ENCODE measurements around the gene OR52R1. TPM values are rescaled to one million over a fixed set of nuclear protein-coding genes. Genes with fewer than 3 reads are reported as not detected.

Gene OR52R1
- total and polyA plus RNA-seq, 10 of the 15 experiments (the other 5 are each of a cell fraction or from before 2014, with no cell fraction given), result not detected

DNA sequence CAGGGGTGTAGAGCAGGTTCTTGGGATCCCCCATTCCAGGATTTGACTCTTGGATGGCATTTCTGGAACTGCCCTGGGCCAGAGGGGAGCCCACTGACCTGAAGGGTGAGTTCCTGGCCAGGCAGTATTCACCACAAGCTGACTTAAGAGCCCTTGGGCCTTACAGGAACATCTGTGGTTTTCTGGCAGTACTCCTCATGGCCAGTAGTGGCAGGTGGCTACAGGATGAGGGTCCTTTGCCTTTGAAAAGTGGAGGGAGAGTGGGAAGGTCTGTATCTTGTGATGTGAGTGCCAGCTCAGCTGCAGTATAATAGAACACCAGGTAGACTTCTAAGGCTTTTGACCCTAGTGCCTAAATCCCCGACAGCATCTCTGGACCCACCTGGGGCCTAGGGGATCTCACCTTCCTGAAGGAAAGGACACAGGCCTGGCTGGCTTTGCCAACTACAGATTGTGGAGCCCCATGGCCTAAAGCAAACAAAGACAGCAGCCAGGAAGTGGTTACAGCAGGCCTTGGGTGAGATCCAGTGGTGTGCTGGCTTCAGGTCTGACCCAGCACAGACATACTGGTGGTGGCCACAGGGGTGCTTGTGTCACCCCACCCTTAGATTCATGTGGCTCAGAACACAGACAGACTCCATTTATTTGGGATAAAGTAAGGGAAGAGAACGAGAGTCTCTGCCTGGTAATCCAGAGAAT, 35.8 kb upstream of the OR52R1 start:
- intact Hi-C loops (cut with micrococcal nuclease; ENCODE audit: unreplicated experiment), result no loop called here
- RAD21 ChIA-PET (ENCODE audit: unreplicated experiment), result no interaction called here
- TF ChIP-seq, protein P1, sequence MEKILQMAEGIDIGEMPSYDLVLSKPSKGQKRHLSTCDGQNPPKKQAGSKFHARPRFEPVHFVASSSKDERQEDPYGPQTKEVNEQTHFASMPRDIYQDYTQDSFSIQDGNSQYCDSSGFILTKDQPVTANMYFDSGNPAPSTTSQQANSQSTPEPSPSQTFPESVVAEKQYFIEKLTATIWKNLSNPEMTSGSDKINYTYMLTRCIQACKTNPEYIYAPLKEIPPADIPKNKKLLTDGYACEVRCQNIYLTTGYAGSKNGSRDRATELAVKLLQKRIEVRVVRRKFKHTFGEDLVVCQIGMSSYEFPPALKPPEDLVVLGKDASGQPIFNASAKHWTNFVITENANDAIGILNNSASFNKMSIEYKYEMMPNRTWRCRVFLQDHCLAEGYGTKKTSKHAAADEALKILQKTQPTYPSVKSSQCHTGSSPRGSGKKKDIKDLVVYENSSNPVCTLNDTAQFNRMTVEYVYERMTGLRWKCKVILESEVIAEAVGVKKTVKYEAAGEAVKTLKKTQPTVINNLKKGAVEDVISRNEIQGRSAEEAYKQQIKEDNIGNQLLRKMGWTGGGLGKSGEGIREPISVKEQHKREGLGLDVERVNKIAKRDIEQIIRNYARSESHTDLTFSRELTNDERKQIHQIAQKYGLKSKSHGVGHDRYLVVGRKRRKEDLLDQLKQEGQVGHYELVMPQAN (conservative IDR thresholded peaks at IDR 0.05), result no peak
- TF ChIP-seq, protein P2, sequence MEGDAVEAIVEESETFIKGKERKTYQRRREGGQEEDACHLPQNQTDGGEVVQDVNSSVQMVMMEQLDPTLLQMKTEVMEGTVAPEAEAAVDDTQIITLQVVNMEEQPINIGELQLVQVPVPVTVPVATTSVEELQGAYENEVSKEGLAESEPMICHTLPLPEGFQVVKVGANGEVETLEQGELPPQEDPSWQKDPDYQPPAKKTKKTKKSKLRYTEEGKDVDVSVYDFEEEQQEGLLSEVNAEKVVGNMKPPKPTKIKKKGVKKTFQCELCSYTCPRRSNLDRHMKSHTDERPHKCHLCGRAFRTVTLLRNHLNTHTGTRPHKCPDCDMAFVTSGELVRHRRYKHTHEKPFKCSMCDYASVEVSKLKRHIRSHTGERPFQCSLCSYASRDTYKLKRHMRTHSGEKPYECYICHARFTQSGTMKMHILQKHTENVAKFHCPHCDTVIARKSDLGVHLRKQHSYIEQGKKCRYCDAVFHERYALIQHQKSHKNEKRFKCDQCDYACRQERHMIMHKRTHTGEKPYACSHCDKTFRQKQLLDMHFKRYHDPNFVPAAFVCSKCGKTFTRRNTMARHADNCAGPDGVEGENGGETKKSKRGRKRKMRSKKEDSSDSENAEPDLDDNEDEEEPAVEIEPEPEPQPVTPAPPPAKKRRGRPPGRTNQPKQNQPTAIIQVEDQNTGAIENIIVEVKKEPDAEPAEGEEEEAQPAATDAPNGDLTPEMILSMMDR (IDR thresholded peaks at IDR 0.05 in 2 of 3, conservative IDR thresholded peaks at IDR 0.05 in 1 of 3; ENCODE audit: control insufficient read depth in 2 of 3, extremely low read depth in 1 of 3, insufficient read depth in 1 of 3, low read depth in 3 of 3, low read length in 3 of 3), result no peak
- TF ChIP-seq, protein P3, sequence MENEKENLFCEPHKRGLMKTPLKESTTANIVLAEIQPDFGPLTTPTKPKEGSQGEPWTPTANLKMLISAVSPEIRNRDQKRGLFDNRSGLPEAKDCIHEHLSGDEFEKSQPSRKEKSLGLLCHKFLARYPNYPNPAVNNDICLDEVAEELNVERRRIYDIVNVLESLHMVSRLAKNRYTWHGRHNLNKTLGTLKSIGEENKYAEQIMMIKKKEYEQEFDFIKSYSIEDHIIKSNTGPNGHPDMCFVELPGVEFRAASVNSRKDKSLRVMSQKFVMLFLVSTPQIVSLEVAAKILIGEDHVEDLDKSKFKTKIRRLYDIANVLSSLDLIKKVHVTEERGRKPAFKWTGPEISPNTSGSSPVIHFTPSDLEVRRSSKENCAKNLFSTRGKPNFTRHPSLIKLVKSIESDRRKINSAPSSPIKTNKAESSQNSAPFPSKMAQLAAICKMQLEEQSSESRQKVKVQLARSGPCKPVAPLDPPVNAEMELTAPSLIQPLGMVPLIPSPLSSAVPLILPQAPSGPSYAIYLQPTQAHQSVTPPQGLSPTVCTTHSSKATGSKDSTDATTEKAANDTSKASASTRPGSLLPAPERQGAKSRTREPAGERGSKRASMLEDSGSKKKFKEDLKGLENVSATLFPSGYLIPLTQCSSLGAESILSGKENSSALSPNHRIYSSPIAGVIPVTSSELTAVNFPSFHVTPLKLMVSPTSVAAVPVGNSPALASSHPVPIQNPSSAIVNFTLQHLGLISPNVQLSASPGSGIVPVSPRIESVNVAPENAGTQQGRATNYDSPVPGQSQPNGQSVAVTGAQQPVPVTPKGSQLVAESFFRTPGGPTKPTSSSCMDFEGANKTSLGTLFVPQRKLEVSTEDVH (IDR thresholded peaks at IDR 0.05; ENCODE audit: low read depth, partially characterized antibody), result no peak
- no peak for TF ChIP-seq WRNIP1 (IDR thresholded peaks at IDR 0.05; ENCODE audit: borderline replicate concordance, low read depth, low read length)
- no peak for TF ChIP-seq KAT2A (conservative IDR thresholded peaks at IDR 0.05; ENCODE audit: control insufficient read depth, low read depth, low read length)
- no peak for TF ChIP-seq MYB (IDR thresholded peaks at IDR 0.05; ENCODE audit: borderline replicate concordance, low read depth, low read length)
- TF ChIP-seq RAD51 (IDR thresholded peaks at IDR 0.05), result no peak
- TF ChIP-seq, protein P4, sequence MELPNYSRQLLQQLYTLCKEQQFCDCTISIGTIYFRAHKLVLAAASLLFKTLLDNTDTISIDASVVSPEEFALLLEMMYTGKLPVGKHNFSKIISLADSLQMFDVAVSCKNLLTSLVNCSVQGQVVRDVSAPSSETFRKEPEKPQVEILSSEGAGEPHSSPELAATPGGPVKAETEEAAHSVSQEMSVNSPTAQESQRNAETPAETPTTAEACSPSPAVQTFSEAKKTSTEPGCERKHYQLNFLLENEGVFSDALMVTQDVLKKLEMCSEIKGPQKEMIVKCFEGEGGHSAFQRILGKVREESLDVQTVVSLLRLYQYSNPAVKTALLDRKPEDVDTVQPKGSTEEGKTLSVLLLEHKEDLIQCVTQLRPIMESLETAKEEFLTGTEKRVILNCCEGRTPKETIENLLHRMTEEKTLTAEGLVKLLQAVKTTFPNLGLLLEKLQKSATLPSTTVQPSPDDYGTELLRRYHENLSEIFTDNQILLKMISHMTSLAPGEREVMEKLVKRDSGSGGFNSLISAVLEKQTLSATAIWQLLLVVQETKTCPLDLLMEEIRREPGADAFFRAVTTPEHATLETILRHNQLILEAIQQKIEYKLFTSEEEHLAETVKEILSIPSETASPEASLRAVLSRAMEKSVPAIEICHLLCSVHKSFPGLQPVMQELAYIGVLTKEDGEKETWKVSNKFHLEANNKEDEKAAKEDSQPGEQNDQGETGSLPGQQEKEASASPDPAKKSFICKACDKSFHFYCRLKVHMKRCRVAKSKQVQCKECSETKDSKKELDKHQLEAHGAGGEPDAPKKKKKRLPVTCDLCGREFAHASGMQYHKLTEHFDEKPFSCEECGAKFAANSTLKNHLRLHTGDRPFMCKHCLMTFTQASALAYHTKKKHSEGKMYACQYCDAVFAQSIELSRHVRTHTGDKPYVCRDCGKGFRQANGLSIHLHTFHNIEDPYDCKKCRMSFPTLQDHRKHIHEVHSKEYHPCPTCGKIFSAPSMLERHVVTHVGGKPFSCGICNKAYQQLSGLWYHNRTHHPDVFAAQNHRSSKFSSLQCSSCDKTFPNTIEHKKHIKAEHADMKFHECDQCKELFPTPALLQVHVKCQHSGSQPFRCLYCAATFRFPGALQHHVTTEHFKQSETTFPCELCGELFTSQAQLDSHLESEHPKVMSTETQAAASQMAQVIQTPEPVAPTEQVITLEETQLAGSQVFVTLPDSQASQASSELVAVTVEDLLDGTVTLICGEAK (IDR thresholded peaks at IDR 0.05; ENCODE audit: borderline replicate concordance), result no peak

More for the DNA sequence above, 35.8 kb upstream of the OR52R1 start:
- no peaks in the 10 kb centered on the region for H3K9me3 ChIP-seq (replicated peaks; ENCODE audit: control insufficient read depth, insufficient read depth, low read length)
- H3K36me3 ChIP-seq (ENCODE audit: control insufficient read depth in 2 of 2, insufficient read depth in 2 of 2, low read length in 1 of 2), result no peaks in the 10 kb centered on the region
- no peaks in the 10 kb centered on the region for H4K20me1 ChIP-seq (ENCODE audit: control insufficient read depth, insufficient read depth)
- CTCF ChIA-PET, result no interaction called here
- no peak overlapping the region for H2AFZ ChIP-seq (ENCODE audit: control insufficient read depth, low read depth, low read length)
- H3K4me3 ChIP-seq, result no peak overlapping the region
- H3K27ac ChIP-seq (ENCODE audit: control insufficient read depth, insufficient read depth), result no peak overlapping the region
- SMC1A ChIA-PET (ENCODE audit: uncharacterized antibody, unreplicated experiment), result no interaction called here
- H3K4me2 ChIP-seq (ENCODE audit: control insufficient read depth, insufficient read depth), result no peak overlapping the region
- FAIRE-seq (no peak), DNase-seq (ENCODE audit: low read depth, low spot score) (no peak), ATAC-seq (no peak)
- 16% methylated on average over 2 of the region's 2 CpGs for WGBS (ENCODE audit: insufficient coverage, insufficient replicate concordance, low lambda C conversion rate, missing lambda C conversion rate)
- H3K27me3 ChIP-seq (replicated peaks in 1 of 2; ENCODE audit: control insufficient read depth in 2 of 2, insufficient read depth in 2 of 2, low read length in 1 of 2), result no peaks in the 10 kb centered on the region
- no peak overlapping the region for H3K9ac ChIP-seq (ENCODE audit: control insufficient read depth, insufficient read depth, low read length)
- in situ Hi-C loops (cut with MboI), result no loop called here
- POLR2A ChIA-PET, result no interaction called here
- H3K79me2 ChIP-seq (ENCODE audit: control insufficient read depth, insufficient read depth, low read length), result no peaks in the 10 kb centered on the region
- H3K4me1 ChIP-seq (ENCODE audit: control insufficient read depth, insufficient read depth, low read length), result no peaks in the 10 kb centered on the region
- no TSS peak for BruUV-seq (replicated peaks)
